HG03159 (cell line): ENCODE measurements around the gene KCNMA1.

Source experiments
- ATAC-seq: cut with Tn5 transposase; IDR thresholded peaks from one replicate; pipeline ENCODE4 v1.9.1; 2021; ENCODE audit warnings: mild to moderate bottlenecking, moderate library complexity; ENCODE audit not compliant: unreplicated experiment

Gene KCNMA1

DNA sequence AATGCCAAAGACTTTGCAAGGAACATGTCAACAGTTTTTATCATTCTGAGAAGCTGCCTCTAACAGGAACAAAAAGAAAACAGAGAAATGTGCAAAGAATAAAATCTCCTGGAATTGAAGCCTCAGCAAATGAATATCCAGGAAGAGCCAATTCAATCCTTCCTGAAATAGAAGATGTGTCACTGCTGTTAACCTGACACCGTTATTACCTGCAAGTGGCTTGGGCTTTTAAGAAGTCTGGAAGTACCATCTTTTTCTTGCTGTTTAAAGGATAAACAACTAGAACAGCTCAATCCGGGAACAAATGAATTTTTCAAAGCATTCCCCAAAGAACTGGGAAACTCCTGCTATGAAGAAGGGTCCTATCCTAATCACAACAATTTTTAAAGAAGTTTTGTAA is 434.8 kb downstream of the KCNMA1 start:
- no peak for ATAC-seq

DNA sequence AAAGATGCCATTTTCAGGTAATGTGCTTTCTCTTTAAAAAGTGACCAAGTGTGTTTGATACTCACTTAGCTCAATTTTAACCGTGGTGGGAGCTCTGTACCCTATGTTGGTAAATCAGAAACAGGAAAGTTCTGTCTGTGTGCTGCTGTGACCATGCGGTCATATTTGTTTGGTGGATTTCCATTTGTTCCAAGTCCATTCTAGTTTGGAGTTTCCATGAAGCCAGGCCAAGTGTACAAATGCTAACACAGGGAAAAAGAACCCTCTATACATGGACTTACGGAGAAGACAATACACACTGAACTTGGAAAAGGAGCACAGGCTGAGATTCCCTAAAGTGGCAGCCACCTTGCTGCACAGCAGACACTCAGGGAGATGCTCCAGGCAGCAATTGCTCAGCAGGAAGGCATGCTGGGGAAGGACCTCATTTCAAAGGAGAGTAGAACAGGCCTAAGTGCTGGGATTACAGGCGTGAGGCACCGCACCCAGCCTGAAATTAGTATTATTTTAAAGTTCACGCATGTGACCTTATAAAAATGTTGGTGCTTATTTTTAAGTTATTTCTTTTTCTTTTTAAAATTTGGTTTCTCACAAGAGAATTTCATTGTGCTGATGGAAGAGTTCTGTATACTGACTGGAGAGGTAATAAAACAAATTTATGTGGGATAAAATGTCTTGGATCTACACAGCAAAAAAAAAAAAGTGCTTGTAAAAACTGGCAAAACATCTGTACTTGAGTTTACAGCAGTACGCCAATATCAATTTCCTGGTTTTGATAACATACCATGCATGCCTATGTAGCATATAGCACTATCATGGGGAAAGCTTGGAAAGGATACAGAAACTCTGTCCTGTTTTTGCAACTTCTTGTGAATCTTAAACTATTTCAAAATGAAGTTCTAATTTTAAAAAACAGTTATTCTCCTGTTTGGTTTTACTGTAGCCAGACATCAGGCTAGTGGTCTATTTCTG is 436.2 kb downstream of the KCNMA1 start:
- ATAC-seq: no peak

DNA sequence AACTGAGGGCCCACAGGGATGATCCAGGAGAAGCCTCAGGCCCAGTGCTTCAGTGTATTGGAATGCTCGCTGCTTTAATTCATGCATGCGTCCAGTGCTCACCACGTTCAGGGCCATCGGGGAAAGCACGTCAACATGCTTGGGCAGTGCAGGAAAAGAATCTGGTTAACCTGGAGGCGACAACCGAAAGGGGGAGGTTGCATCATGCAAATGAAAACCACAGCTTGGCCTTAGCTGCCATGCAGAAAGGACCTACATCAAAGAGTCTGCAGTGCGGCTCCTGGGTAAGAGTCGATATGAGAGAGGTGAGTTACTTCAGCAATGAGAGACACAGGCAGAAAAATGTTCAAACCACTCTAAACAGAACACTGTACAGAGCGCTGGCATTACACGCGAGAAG is 440.1 kb downstream of the KCNMA1 start:
- ATAC-seq: no peak

DNA sequence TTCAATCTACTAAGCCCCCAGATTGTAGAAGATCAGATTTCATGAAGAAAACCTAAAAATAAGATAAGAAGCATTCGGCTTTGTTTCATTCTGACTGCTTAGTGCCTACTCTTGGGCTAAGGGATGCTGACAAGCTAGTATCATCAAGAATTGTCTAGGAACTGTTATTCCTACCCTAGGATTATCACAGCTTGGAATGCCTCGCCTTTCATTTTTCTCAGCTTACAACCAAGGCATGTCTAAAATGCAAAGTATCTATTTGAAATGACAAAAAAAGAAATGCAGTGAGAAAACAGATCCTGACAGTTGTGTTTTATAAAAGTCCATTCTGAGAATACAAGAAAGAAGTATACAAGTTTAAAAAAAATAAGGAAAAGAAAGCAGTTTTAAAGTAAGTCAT is 441.0 kb downstream of the KCNMA1 start:
- no peak for ATAC-seq

DNA sequence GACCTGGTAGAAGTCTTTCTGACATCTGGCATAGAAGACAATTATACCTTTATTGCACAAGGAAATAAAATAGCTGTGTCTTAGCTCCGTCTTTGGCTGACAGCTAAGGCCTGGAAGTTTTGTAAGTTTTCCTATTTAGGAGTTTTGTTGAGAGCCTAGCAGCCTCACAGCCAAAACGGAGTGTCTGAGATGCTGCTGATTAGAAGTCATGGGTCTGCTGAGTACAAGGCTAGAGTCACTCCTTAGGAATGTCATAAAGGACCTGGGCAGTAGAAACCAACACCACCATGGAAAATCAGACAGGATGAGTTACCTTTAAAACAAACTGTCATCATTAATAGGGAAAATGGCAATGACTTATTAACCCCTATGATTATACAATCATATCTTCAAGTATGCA is 442.5 kb downstream of the KCNMA1 start:
- ATAC-seq: no peak

DNA sequence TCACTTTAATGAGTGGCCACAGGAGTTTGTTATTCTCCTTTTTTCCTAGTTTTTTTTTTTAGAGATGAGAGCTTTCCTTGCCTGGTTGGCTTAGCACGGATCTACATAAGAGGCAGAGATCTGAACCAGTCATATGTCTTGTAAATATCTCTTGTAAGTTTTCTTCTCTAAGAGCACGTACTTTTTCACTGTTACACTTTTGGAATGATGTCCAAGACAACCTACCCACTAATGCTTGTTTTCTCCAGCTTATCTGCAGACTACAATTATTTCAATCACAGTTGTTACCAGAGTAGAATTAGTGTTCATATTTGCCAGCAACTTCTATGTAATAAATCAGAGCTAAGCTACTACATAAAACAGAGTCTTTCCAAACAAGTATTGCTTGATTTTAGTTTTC is 444.6 kb downstream of the KCNMA1 start:
- ATAC-seq: no peak

DNA sequence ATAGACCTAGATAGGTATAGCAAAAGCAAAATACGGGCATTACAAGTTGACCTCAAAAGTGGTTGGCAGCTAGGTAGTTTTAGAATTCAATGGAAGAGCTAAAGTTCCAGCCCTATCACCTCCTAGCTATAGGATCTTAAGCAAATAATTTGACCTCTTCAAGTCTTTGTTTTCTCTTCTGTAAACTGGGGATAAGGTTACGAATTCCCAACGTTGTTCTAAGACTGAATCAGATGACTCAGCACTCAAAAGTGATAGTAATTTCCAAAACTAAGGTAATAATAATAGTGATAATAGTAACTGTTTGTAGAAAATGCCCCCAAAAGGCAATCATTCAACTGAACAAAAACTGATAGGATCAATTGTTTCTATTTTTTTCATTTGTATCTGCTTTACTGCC is 445.2 kb downstream of the KCNMA1 start:
- no peak for ATAC-seq

DNA sequence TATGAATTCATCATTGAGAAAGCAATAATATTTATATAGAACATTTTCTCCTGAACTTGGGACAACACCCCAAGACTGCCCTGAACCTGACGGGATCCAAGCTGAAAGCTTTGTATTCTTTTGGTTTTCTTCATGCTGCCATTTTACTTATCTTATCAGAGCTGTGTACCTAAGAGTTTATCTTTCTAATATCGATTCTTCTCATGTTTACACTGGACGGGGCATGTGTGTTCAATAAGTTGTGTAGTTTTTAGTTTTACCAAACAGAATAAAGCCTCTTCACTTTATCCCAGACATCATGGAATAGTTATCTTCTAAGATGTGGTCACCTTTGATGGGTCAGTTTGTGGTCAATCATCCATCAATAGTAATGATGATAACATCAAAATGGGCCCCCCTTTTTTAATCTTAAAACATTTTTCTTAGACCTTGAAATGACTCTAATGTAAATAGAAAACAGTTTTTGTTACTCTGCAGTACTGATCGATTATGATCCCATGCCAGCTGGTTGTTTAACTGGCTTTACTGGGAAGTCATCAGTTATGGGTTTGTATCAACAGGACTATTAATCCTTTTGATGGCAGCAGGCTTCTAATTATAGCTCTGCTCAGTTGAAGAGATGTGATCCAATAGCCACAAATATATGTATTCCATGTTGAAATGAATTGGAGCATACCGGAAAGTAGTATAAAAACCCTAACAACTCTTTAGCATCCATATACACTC is 446.1 kb downstream of the KCNMA1 start:
- no peak for ATAC-seq

DNA sequence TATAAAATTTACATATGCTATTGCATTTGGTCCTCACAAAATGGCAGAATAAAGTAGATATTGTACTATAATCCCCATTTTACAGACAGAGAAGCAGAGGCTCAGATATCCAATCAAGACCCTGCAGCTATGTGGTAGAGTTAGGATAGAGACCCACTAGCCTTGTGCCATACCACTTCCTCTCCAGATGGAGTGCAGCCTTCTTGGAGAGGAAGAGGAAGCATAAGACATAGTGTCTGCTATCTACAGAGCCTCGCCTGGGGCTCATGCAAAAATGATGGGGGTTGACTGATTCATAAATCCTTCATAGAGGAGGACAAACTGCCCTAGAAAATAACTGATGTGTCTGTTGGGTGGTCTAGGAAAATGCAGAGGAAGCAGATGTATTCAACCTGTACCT is 447.3 kb downstream of the KCNMA1 start:
- no peak for ATAC-seq

DNA sequence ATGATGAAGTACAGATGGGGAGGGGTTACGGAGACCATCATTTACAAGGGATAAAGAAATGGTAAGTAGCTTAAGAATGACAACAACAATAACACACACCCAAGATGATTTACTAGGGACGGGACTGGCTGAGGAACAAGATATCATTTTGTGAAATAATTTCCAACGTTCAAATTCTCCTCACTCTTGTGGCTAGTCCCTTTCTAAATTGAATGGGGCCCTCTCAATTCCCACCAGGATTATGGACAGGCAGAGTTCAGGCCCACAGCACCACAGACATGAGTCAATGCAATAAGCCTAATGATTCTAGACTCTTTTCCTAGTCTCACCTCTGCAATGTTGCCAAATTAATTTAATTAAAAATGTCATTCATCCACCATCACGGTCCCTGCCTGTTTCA is 448.1 kb downstream of the KCNMA1 start:
- ATAC-seq: no peak

DNA sequence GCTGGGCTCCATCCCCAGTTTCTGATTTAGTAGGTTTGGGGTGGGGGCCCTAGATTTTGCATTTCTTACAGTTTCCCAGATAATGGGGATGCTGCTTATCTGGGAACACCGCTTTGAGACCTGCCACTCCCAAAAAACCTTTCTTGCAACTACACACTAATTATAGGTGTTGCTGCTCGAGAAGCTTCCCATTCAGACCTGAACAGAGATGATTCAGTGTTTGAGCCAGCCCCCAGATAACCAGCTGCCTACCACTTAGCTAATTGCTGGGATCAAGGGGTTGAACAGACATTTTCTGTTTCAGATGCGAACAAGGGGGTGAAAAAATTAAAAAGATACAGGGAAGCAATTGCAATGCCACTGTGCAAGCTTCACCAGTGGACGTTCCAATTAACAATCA is 448.5 kb downstream of the KCNMA1 start:
- no peak for ATAC-seq

DNA sequence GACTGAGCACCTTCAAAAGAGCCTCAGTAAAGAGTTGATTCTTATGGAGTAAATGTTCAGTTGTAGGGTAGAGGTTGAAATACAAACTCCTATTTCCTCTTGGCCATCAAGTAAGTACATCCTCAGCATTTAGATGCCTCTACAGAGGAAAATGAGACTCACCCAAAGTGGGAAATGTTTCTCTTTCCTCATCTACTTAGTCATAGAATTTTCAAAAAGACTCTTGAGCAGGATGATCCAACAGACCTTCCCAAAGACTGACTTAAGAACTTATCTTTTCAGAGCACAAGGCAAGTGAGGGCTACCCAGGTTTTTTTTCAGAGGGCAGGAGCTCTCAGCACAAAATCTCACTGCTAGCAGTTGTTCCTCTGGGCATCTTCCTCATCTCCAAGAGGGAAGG is 449.1 kb downstream of the KCNMA1 start:
- no peak for ATAC-seq

DNA sequence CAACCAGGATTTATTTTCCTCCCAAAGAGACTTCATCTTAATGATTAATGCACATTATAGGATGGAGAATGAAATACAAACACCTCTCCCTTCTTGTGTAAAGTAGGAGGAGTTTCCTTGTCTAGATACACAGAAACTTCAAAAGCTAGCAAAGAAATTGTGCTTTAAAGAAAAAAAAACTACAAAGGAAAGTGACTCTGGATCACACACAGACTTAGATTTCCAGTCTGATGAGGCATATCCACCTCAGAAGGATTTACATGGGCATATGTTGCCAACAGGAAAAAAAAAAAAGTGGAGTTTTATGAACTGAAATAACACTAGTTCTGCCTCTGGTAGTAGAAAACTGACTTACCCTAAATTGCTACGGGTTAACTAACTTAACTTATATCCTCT is 449.6 kb downstream of the KCNMA1 start:
- no peak for ATAC-seq

DNA sequence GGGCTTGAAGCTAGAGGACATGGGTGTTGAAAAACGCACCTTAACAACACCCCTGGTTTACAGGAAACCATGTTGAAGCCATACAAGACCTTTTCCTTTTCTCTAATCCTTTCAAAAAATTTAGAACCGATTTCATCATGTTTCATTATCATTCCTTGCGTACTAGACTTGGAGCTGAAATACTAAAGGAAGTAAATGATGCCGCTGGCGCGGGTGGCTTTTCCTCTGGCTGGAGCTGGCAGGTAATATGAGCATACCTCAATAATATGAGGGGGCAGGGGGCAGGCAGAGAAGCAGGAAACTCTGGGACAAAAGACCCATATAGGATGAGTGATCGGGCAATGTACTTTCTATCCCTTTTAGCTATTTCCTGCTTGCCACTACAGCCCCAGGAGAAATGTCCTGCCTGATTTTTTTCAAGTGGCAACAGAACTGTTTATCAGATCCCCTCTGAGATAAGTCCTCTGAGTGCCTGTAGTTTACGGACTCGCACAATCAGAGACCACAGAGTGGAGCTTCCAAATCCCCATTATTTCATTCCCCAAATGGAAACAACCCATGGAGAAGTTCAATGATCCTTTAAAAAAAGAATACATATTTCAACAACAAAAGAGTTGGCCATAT is 450.1 kb downstream of the KCNMA1 start:
- no peak for ATAC-seq

DNA sequence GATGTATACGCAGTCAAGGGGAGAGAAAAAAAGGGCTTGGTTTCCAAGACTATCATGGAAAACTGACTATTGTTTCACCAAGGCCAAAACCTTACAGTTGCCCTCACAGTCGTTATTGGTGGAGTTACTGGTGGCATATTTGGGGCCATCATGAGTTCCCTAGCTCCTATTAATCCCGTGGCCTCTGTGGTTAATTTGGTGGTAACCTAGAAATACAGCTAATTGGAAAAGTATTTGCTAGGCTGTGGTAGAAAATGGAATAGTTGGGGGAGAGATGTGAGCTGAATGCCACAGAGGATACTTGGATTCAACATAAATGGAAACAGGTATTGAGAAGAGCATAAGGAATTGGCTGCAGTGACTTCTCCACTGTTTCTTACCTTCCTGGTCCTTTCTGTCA is 450.7 kb downstream of the KCNMA1 start:
- no peak for ATAC-seq

DNA sequence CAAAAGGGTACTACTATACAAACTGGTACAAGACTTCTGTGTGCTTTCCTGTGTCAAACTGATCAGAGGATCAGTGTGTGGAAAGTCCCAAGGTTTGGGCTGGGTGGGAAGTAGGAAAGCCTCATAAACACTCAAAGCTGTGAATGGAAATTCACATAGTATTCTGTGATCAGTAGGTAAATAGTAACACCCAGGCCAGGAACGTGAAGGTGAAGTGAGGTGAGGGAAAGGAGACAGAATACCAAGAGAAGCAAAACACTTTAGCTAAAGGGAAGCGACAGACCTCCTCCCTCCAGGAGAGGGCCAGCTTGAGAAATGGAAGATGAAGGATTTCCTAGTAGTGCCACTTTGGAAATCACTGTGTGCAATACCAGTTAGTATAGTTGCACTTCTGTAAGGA is 451.9 kb downstream of the KCNMA1 start:
- ATAC-seq: no peak

DNA sequence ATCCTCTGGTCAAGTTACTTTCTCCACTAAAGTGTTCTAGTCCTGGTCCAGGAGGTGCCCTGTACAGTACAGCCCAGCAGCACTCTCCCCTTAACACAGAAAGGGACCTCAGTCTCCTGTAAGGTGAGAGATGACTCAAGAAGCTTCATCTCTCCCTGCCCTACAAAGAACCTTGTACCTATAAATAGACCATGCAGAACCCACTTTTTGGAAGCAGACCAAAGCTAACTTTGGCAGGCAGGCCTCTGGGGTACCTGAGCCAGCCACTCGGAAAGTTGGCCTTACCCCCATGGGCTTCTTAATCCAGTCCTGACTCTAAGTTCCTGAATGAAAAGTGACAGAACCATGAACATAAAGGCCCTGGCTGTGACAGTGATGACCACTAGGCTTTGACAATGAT is 454.8 kb downstream of the KCNMA1 start:
- no peak for ATAC-seq

DNA sequence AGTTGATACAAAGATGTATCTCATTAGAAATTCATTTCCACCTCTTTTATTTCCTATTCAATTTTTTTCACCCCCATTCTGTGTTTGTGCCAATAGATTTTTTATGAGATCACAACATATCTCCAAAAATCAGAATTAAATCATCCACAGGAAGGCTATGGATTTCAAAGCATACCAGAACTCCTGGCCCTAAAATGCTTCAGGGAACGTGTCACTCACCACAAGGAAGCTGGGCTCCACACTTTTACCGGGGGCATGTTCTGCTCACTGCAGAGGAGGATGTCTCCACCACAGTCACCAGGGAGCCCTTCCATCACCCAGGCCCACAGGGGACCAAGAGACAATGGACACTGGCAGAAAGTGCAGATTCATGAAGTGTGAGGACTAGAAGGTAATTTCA is 456.8 kb downstream of the KCNMA1 start:
- ATAC-seq: no peak

DNA sequence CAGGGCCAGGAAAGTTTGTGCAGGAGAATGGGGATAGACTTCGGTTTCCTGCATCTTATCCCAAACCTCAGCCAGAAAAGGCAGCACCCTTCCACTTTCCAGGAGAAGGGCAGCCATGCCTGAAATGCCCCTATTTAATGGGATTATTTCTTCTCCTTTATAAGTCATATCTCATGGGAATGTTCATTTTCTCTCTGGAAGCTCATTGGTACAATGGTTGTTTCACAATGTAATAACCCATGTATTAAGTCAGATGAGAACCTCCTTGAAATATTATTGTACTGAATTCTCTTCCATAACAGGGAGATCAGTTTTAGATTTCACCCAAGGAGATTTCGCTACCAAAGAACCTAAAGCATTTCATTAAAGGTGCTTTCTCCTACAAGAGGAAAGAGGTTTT is 457.5 kb downstream of the KCNMA1 start:
- no peak for ATAC-seq

DNA sequence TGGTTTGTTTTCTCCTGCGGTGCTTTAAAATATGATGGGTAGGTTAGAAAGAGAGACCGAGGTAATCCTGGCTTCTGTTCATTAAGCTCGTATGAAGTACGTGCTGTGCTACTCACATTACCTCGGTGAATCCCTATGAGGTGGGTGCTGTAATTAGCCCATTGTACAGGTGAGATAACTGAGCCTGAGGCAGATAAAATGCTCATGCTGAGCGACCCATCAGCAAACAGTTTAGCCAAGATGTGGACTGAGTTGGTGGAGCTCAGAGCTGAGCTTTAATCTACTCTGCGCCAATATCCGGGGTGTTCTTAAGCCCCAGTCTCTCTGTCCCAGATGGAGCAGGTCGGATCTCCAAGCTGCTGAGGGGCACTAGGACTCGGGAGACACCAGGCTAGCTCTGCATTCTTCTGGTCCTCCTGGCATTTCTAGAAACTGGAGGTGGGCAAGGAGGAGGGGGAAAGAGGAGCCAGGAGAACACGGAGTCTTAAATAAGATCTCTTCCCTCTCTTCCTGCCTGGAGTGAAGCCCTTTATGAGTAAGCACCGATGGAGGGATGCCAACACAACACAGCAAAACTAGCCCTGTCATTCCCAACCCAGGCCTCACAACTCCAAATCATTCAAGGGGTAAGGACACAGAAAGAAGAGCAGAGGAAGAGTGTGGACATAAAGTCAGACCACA is 458.5 kb downstream of the KCNMA1 start:
- ATAC-seq: no peak

DNA sequence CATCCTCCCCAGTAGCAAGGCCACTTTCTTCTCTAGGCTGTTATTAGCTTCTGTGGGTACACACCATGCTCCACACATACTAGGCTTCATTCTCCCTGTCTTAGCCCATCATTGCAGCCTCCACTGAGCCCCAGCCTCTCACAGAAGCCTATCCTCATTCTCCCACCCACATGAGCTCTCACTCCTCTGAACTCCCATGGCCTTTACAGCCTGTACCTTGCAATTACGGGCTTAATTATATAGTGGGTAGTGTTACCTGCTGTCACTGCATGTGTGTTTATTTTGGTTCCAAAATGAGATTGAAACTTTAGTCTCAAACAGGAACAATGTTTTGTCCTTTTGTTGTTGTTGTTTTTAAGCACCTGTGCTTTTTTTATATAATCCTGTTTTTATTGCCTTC is 460.0 kb downstream of the KCNMA1 start:
- no peak for ATAC-seq
